WERI-Rb-1 (cell line): ENCODE data around the gene KAZN.

Source experiments
- DNase-seq: peaks from one replicate; pipeline ENCODE4 v3.0.0-alpha.2; 2020
- H3K27ac ChIP-seq: fragments of 250-450 bp; sonication (Bioruptor Pico); 2 replicates; pipeline ENCODE4 v1.5.1; 2020; ENCODE audit warnings: mild to moderate bottlenecking, moderate library complexity
- H3K27me3 ChIP-seq: fragments of 250-450 bp; sonication (Bioruptor Pico); 2 replicates; pipeline ENCODE4 v1.5.1; 2021; ENCODE audit warnings: mild to moderate bottlenecking, low read depth, moderate library complexity; ENCODE audit not compliant: insufficient read depth, severe bottlenecking
- H3K36me3 ChIP-seq: fragments of 250-450 bp; sonication (Bioruptor Pico); 2 replicates; pipeline ENCODE4 v1.5.1; 2020; ENCODE audit warnings: mild to moderate bottlenecking, moderate library complexity
- H3K4me3 ChIP-seq: 2 replicates; pipeline ENCODE4 v1.5.1; 2011; ENCODE audit warnings: low read depth, mild to moderate bottlenecking, control low read depth, low read length
- H3K9me3 ChIP-seq: fragments of 250-450 bp; sonication (Bioruptor Pico); 2 replicates; pipeline ENCODE4 v1.5.1; 2021; ENCODE audit warnings: mild to moderate bottlenecking, moderate library complexity; ENCODE audit not compliant: severe bottlenecking
- CTCF ChIP-seq: IDR thresholded peaks from 2 replicates; pipeline ENCODE4 v1.5.1; 2011; ENCODE audit warnings: low read depth, mild to moderate bottlenecking, control low read depth, inconsistent platforms, low read length

The KAZN gene

GRCh38 chr1:14716474-14716873 is 118.0 kb downstream of the KAZN start:
- no peak for DNase-seq
- no peak overlapping the region for H3K27ac ChIP-seq
- no peak for TF ChIP-seq CTCF
- H3K36me3 ChIP-seq: no peaks in the 10 kb centered on the region
- H3K4me3 ChIP-seq: no peak overlapping the region
- H3K9me3 ChIP-seq: no peaks in the 10 kb centered on the region
- no peaks in the 10 kb centered on the region for H3K27me3 ChIP-seq

- Histone ChIP-seq H3K4me3 (no peak overlapping the region), H3K27ac (no peak overlapping the region), H3K27me3 (no peaks in the 10 kb centered on the region), H3K9me3 (no peaks in the 10 kb centered on the region), H3K36me3 (no peaks in the 10 kb centered on the region)
- DNase-seq: no peak
- no peak for TF ChIP-seq CTCF
These were observed 120.0 kb downstream of the KAZN start for GRCh38 chr1:14718476-14718875.

DNA sequence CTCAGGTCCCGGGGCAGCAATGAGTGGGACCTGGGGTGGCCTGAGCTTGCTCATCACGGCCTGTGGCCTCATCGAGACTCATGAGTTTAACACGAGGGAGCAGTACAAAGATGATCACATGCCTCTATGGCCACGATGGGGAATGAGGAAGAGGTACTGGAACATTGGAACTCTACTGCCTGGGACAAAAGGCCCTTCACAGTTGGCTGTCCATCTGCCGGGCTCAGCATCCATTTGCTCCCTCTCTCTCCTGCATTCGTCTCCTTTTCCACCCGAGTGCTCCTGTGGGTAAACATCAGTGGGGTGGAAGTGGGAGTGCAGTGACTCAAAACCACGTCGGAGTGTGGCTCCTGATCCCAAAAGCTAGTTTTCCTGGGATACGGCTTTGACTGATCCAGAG is 124.9 kb downstream of the KAZN start:
- Histone ChIP-seq H3K9me3 (no peaks in the 10 kb centered on the region), H3K27me3 (no peaks in the 10 kb centered on the region), H3K36me3 (no peaks in the 10 kb centered on the region), H3K27ac (no peak overlapping the region), H3K4me3 (no peak overlapping the region)
- DNase-seq: no peak
- no peak for TF ChIP-seq CTCF

DNA sequence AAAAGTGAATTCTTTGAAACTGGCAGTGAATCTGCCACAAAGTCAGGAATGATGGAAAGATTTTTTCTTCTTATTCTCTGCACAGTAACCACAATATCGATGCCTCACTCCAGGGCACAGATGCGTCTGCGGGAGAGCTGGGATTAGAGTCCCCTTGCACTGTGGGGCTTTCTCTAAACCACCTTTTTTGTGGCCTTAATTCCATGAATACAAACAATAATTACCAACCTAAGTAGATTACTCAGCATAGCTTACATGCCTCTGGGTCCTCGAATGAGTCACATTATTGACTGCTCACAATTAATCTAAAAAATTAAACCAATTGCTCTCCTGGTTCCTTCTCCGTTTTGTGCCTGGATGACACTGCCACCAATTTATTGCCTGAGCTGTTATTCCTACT is 125.8 kb downstream of the KAZN start:
- Histone ChIP-seq H3K27ac (no peak overlapping the region), H3K4me3 (no peak overlapping the region), H3K36me3 (no peaks in the 10 kb centered on the region), H3K9me3 (no peaks in the 10 kb centered on the region), H3K27me3 (no peaks in the 10 kb centered on the region)
- TF ChIP-seq CTCF: no peak
- DNase-seq: peak; percentile 56

DNA sequence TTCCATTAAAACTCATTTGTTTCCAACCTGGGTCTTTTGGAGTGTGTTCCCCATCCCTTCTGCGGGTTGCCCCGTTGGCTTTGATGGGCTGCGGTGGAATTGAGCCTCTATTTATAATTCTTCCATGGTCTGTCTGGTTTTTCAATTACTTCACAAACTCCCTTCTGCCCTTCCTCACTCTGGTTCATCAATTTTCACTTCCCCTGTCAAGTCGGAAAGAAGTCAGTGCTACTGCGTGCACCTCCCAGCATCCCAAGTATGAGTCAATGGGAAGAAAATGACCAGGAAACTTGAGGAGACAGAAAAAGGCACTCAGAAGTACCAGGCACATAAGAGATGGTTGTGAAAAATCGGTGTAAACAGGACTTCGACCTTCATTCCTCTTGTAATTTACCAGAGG is 126.2 kb downstream of the KAZN start:
- TF ChIP-seq CTCF: no peak
- no peak for DNase-seq
- Histone ChIP-seq H3K36me3 (no peaks in the 10 kb centered on the region), H3K4me3 (no peak overlapping the region), H3K27me3 (no peaks in the 10 kb centered on the region), H3K27ac (no peak overlapping the region), H3K9me3 (no peaks in the 10 kb centered on the region)

GRCh38 chr1:14725238-14725637 is 126.8 kb downstream of the KAZN start:
- TF ChIP-seq CTCF: no peak

More at GRCh38 chr1:14725238-14725637, 126.8 kb downstream of the KAZN start:
- DNase-seq: no peak
- H3K4me3 ChIP-seq: no peak overlapping the region
- no peaks in the 10 kb centered on the region for H3K36me3 ChIP-seq
- H3K27me3 ChIP-seq: no peaks in the 10 kb centered on the region
- H3K27ac ChIP-seq: no peak overlapping the region
- no peaks in the 10 kb centered on the region for H3K9me3 ChIP-seq
